ENCODE measurements around the gene HECTD4.
"Not testable (repeated sequence)": the region's sequence is repeated elsewhere in the genome, so short reads cannot be mapped to it uniquely, and the experiment has no call there.

Gene HECTD4

GRCh38 chr12:112238441-112238840, 143.8 kb downstream of the HECTD4 start:
- H3K4me3 ChIP-seq (ENCODE audit: low read depth, low read length) = no peak overlapping the region
- DNase-seq (ENCODE audit: low read depth) = no peak
- no peak for TF ChIP-seq CTCF (conservative IDR thresholded peaks at IDR 0.05; ENCODE audit: low read depth, low read length)

- TF ChIP-seq CTCF (conservative IDR thresholded peaks at IDR 0.05; ENCODE audit: low read depth, low read length) = no peak
- no peak overlapping the region for H3K4me3 ChIP-seq (ENCODE audit: low read depth, low read length)
- DNase-seq (ENCODE audit: low read depth) = no peak
Measured at GRCh38 chr12:112236786-112237185, 145.4 kb downstream of the HECTD4 start.

- TF ChIP-seq CTCF (conservative IDR thresholded peaks at IDR 0.05; ENCODE audit: low read depth, low read length) = no peak
- no peak for DNase-seq (ENCODE audit: low read depth)
- no peak overlapping the region for H3K4me3 ChIP-seq (ENCODE audit: low read depth, low read length)
Measured at GRCh38 chr12:112236386-112236785, 145.8 kb downstream of the HECTD4 start.

GRCh38 chr12:112234303-112234702, 147.9 kb downstream of the HECTD4 start:
- no peak overlapping the region for H3K4me3 ChIP-seq (ENCODE audit: low read depth, low read length)
- no peak for TF ChIP-seq CTCF (conservative IDR thresholded peaks at IDR 0.05; ENCODE audit: low read depth, low read length)
- no peak for DNase-seq (ENCODE audit: low read depth)

GRCh38 chr12:112233242-112233641, 149.0 kb downstream of the HECTD4 start:
- no peak overlapping the region for H3K4me3 ChIP-seq (ENCODE audit: low read depth, low read length)
- TF ChIP-seq CTCF (conservative IDR thresholded peaks at IDR 0.05; ENCODE audit: low read depth, low read length) = no peak
- no peak for DNase-seq (ENCODE audit: low read depth)

DNA sequence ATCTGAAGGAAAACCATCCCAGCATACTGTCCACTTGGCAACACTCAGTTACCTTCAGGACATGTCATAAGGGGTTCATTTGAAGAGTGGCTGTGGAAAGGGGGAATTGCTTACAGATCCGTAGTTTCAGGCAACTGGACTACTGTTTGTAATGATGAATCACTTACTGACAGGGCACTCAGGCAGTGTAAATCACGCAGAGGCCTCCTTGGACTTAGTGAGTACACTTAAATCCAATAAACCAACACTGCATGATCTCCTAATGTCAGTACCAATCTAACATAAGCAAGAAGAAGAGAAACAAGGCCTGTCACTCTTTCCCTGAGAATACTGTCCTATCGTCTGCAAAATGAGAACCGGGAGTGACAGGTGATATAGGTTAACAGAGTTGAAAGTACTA, 152.1 kb downstream of the HECTD4 start:
- H3K4me3 ChIP-seq (ENCODE audit: low read depth, low read length) = no peak overlapping the region
- no peak for TF ChIP-seq CTCF (conservative IDR thresholded peaks at IDR 0.05; ENCODE audit: low read depth, low read length)
- no peak for DNase-seq (ENCODE audit: low read depth)

DNA sequence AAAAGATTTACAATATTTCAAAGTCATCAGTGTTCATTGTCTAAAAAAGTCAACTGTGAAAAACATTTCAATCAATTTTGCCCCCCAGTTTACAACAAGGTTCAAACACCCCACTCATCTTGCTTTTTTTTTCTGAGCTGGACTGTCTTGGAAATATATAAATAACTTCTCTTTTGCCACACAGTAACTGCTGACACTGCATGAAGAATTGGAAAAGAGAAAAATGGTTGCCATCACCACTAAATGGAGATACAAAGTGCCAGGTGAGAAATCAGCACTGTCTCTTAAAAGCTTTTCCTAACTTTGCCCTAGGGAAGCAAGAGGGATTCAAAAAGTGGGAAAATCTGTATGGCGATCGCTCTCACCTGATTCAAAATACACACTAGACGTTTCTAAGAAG, 155.5 kb downstream of the HECTD4 start:
- no peak for TF ChIP-seq CTCF (conservative IDR thresholded peaks at IDR 0.05; ENCODE audit: low read depth, low read length)
- H3K4me3 ChIP-seq (ENCODE audit: low read depth, low read length) = no peak overlapping the region
- DNase-seq (ENCODE audit: low read depth) = no peak

DNA sequence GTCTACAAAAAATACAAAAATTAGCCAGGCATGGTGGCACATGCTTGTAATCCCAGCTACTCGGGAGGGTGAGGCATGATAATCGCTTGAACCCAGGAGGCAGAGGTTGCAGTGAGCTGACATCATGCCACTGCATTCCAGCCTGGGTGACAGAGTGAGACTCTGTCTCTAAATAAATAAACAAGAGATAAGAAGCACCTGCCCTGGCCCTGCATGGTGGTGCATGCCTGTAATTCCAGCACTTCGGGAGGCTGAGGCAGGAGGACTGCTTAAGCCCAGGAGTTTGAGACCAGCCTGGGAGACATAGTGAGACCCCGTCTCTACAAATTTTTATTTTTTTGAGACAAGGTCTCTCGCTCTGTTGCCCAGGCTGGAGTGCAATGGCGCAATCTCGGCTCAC, 161.6 kb downstream of the HECTD4 start:
- H3K4me3 ChIP-seq (ENCODE audit: low read depth, low read length); DNase-seq (ENCODE audit: low read depth): not testable (repeated sequence)
